GM10266 (cell line): ENCODE data around the gene CPEB2.

Source experiments
- DNase-seq: peaks from one replicate; pipeline ENCODE4 v3.0.0; 2012; ENCODE audit errors: extremely low spot score
- TF ChIP-seq, protein P1 (sequence below): IDR thresholded peaks from 2 replicates; pipeline ENCODE4 v1.5.1; 2012; ENCODE audit warnings: mild to moderate bottlenecking, low read depth; ENCODE audit not compliant: control insufficient read depth, insufficient read depth; ENCODE audit errors: missing control alignments

CPEB2 gene

DNA sequence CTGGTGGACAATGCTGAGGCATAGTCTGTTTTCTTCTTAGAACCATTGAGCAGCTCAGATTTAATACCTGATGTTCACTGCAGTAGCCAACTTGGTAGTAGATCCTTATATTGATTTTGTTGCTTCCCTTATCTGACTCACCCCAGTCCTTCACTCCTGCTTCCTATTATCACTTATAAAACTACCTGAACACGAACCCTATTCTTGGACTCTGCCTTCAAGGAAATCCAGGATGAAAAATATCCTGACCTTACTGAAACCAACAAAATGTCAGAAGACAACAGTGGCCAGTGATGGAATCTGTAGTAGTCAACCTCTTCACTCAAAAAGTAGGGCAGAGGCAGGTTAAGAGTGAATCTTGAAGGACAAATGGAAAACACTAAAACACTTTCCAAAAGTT, 98.1 kb downstream of the CPEB2 start:
- TF ChIP-seq, protein P1, sequence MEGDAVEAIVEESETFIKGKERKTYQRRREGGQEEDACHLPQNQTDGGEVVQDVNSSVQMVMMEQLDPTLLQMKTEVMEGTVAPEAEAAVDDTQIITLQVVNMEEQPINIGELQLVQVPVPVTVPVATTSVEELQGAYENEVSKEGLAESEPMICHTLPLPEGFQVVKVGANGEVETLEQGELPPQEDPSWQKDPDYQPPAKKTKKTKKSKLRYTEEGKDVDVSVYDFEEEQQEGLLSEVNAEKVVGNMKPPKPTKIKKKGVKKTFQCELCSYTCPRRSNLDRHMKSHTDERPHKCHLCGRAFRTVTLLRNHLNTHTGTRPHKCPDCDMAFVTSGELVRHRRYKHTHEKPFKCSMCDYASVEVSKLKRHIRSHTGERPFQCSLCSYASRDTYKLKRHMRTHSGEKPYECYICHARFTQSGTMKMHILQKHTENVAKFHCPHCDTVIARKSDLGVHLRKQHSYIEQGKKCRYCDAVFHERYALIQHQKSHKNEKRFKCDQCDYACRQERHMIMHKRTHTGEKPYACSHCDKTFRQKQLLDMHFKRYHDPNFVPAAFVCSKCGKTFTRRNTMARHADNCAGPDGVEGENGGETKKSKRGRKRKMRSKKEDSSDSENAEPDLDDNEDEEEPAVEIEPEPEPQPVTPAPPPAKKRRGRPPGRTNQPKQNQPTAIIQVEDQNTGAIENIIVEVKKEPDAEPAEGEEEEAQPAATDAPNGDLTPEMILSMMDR = no peak
- DNase-seq = no peak

DNA sequence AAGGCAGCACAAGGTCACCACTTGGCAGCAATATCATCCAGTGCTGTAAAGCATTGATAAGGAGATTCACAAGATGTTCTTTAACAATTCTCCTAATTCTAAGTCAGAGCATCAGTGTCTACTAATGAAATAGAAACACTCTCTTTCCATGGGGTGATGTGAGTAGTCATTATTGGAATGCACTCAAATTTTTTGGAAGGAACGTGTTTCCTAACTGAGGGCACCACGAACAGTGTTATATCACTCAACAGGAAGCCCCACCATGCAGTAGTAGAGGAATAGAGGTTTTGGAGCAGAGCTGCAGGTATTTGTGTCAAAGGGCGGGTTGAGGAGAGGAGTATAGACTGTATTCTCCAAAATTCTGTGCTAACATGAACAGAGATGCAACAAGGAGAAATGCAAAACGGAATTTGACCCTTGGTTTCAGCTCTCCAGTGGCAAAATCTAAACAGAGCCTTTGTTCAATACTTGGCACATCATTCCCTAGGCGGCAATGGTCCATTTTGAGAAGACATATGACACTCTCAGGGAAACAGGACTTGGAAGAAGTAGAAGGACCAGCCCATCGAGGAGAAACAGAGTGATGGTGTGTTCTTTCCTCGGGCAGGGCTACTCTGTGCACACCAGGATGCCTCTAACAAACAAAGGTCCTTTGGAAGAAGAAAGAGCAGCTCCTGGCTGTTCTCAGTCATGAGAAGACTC, 98.9 kb downstream of the CPEB2 start:
- no peak for DNase-seq
- TF ChIP-seq, protein P1 = no peak

DNA sequence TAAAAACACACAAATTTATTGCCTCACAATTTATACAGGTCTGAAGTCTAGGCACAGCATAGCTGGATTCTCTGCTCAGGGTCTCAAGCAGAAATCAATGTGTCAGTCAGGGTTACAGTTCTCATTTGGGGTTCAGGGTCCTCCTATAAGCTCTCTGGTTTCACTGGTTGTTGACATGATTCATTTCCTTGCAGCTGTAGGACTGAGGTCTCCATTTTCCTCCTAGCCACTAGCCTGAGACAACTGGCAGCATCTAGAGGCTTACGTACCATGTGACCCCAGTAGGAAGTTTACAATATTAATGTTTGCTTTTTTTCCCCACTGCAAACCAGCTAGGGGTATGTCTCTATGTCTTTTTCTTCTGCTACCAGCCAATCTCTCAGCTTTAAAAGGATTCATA, 102.5 kb downstream of the CPEB2 start:
- TF ChIP-seq, protein P1 = no peak
- DNase-seq = no peak

DNA sequence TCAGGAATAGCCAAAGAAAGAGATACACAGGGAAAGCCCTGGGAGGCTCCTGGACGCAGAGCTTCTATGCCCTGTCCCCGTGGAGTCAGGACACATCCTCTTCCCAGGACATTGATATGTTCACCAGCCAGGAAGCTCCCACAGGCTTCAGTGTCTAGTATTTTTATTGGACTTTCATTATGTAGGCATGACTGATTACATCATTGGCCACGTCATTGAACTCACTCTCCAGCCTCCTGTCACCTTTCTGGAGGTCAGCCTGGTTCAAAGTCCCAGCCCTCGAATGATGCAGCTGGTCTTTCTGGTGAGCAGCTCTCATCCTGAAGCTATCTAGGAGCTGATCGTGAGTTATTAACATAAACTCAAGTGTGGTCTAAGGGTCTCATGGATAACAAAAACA, 104.1 kb downstream of the CPEB2 start:
- DNase-seq = no peak
- TF ChIP-seq, protein P1 = no peak

DNA sequence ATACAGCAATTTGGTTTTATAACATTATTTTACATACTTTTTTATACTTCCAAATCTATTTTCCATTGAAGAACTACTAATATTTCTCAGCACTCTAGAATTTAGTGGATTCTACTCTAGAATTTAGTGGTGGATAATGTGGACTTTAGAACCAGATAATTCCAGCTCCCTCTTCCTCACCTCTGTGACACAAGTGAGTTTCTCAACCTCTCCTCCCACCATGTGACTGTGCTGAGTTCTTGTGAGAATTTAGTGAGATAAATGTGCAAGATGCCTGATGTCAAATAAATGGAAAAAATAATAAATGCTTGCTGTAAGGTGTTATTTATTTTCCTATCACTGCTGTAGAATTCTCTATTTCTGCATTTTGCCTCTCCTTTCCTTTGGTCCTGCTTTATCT, 107.3 kb downstream of the CPEB2 start:
- DNase-seq = no peak

DNA sequence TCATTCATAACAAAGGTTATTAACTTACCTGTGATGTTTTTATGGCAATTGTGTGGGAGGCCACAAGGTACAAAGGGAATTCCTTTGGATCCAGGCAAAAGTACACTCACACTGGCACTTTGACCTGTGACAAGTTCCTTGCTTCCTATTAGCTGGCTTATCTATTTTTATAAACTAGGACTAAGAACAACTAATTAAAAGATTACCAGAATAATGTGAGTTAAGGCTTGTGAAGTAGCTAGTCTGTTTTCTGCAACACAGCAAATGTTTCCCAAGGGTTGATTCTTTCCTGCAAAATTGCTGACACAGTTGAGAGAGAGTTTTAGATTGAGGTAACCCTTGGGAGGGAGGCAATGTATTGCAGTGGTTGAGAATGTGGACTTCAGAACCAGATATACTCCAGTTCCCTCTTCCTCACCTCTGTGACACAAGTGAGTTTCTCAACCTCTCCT, 107.9 kb downstream of the CPEB2 start:
- DNase-seq = no peak

More for the DNA sequence above, 107.3 kb downstream of the CPEB2 start:
- TF ChIP-seq, protein P1 = no peak

DNA sequence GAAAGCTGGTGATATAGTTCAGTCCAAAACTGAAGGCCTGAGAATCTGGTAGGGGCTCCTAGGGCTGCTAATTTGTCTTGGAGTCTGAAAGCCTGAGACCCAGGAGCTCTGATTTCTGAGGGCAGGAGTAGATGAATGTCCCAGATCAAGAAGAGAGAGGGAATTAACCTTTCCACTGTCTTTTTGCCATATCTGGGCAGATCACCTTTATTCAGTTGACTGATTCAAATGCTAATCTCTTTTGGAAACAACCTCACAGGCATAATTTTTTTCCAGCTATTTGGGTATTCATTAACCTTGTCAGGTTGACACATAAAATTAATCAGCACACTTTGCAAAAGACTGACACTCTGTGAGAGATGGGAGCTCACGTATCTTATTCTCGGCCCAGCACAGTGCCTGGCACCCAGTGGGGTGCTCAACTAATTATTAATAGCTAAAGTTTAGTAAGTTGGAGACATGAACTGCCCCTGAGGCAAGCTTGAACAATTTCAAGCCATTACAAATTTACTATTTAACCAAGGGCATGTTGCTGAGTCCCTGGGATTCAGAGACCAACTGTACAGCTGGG, 114.3 kb downstream of the CPEB2 start:
- TF ChIP-seq, protein P1 = no peak
- no peak for DNase-seq

More for the DNA sequence above, 107.9 kb downstream of the CPEB2 start:
- TF ChIP-seq, protein P1 = no peak
